Ovary (tissue), 3 donors: Measurements from ENCODE around the gene ABCF1.
A peak's percentile ranks its signal among the peaks of the same experiment; 100 is the strongest.
"Not testable (repeated sequence)": the region's sequence is repeated elsewhere in the genome, so short reads cannot be mapped to it uniquely, and the experiment has no call there.

ENCODE experiments used
- POLR2A ChIP-seq: fragments of 450-650 bp; IDR thresholded peaks from one replicate; pipeline ENCODE4 v1.6.1; 2017; ENCODE audit warnings: antibody characterized with exemption, mild to moderate bottlenecking, moderate library complexity
- TF ChIP-seq, protein P1 (sequence below), 3 donors: fragments of 450-650 bp in 2 of 3; fragments of 200-600 bp in 1 of 3; IDR thresholded peaks; one replicate each; pipeline versions ENCODE4 v1.5.1 to v1.8.0; 2016 to 2022; ENCODE audit warnings: antibody characterized with exemption in 3 of 3, mild to moderate bottlenecking in 1 of 3
- donor health status: DM: no; HTN: no; CAD: no.

DNA sequence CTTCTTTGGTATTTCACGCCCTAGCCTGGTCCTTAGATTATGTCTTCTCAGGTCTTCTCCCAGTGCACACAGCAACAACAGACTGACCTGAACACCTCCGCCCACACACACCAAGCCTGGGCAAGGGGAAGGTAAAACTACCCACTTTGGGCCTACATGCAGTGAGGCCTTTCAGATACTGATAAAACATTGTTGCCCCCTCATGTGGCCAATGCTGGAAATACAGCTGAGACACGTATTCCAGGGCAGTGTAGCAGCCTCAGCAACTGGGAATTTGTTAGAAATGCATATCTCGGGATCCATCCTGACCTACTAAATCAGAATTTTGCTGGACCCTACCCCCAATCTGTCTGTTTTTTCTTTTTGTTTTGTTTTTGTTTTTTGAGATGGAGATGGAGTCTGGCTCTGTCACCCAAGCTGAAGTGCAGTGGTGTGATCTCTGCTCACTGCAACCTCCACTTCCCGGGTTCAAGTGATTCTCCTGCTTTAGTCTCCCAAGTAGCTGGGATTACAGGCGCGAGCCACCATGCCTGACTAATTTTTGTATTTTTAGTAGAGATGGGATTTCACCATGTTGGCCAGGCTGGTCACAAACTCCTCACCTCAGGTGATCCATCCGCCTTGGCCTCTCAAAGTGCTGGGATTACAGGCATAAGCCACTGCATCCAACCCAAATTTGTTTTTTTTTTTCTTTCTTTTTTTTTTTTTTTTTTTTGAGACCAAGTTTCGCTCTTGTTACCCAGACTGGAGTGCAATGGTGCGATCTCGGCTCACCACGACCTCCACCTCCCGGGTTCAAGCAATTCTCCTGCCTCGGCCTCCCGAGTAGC lies 26.3 kb downstream of the ABCF1 start:
- TF ChIP-seq, protein P1, sequence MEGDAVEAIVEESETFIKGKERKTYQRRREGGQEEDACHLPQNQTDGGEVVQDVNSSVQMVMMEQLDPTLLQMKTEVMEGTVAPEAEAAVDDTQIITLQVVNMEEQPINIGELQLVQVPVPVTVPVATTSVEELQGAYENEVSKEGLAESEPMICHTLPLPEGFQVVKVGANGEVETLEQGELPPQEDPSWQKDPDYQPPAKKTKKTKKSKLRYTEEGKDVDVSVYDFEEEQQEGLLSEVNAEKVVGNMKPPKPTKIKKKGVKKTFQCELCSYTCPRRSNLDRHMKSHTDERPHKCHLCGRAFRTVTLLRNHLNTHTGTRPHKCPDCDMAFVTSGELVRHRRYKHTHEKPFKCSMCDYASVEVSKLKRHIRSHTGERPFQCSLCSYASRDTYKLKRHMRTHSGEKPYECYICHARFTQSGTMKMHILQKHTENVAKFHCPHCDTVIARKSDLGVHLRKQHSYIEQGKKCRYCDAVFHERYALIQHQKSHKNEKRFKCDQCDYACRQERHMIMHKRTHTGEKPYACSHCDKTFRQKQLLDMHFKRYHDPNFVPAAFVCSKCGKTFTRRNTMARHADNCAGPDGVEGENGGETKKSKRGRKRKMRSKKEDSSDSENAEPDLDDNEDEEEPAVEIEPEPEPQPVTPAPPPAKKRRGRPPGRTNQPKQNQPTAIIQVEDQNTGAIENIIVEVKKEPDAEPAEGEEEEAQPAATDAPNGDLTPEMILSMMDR (IDR thresholded peaks at IDR 0.05) = peak; percentile 40 to 69 (median 62)
- TF ChIP-seq POLR2A = not testable (repeated sequence)
